HPDE6-E6E7 (cell line): ENCODE measurements around the gene BAHD1.

Experiments used
- DNase-seq: peaks from one replicate; pipeline ENCODE4 v3.0.0; 2011; ENCODE audit warnings: missing footprints; ENCODE audit errors: extremely low spot score

Gene BAHD1

DNA sequence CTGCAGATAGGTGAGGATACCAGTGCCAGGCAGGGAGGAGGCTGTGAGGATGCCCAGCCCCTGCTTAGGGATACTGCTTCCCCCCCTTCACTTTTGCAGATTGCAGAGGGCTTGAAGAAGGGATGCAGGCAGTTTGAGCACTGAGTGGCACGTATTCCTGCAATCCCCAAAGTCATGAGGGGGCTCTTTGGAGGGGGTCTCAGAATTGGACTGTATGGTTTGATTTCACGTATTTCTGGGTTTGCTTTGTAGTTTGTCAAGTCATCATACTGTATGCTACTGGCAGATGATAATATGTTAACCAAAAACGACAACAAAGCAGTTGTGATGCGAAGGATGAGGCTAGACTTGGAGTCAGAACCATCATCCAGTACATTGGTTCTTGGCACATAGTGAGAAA is 58.1 kb downstream of the BAHD1 start:
- DNase-seq, result no peak

GRCh38 chr15:40499931-40500330 is 59.2 kb downstream of the BAHD1 start:
- DNase-seq, result no peak

DNA sequence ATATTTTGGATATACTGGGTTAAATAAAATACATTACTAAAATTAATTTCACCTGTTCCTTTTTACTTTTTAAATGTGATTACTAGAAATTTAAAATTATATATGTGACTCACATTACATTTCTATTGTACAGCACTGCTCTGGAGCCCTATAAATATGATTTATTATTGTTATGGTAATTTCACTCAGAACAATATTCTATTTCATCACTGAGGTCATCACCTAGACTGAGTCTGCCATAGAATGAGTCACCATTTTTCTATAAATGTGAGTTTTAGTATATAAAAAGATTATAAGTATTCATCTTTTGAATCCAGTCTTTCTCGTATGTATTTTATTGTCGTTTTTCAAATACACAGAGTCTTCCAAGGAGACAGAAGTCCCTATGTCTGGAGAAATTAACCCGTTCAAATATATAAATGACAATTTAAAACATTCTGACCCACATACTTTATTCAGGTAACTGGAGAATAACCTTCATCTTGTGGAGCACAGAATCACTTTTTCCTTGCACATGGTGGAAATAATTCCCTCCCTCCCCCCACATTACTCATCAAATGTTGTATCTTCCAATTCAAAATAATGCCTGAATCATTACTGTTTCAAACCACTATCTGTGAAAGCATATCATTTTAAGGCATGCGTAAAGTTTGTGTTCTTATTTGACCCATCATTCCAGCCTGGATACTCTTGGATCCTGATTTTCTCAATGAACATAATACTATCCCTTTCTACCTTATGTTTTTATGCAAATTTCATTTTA is 60.0 kb downstream of the BAHD1 start:
- DNase-seq, result no peak

DNA sequence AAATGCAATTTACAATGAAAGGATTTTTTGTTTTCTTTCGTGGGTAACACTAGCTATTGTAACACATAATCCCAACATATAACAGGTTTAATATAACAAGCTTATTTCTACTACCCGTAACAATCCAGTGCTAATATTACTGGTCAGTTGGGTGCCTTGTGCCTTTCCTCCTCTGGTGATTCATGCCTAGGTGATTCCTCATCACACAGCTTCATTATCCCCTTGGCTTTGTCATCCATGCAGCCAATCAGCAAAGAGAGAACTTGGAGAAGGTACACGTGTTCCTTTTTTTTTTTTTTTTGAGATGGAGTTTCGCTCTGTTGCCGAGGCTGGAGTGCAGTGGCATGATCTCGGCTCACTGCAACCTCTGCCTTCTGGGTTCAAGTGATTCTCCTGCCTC is 60.7 kb downstream of the BAHD1 start:
- peak; percentile 75 for DNase-seq

DNA sequence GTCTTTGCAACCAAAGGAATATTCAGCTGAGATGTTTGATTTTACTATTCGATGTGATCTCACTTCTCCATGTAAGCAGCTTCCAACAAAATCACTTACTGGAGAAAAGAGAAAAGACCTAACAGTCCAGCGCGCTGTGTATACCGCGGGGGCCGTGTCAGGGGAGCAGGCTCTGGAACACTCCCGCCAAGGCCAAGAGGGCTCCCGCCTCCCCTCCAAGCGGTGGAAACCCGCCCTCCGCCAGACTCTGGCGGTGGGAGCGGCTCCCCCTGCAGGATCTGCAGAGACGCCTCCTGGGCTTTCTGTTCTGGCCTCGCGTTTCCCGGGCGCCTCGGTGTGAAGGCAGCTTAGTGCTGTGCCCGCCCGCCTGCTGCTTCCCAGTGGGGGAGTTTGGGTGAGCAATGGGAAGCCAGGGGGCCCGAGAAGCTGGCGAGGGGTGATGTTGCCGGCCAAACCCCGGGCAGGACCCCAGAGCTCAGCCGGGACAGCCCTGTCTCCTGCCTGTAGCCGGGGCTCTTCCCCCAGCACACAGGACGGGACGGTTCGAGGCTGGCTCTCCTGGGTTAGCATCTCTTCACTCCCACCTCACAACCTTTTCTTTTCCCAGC is 66.3 kb downstream of the BAHD1 start:
- peak; percentile 83 for DNase-seq

DNA sequence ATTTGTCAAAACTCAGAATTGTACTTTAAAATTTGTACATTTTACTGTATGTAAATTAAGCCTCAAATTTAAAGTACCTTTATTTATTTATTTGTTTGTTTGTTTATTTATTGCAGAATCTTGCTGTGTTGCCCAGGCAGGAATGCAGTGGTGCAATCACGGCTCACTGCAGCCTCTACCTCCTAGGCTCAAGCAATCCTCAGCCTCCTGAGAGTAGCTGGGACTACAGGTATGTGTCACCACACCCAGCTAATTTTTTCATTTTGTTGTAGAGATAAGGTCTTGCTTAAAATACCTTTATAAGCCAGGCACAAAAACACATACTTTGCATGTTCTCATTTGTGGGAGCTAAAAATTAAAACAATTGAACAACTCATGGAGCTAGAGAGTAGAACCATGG is 67.5 kb downstream of the BAHD1 start:
- no peak for DNase-seq

- no peak for DNase-seq
Measured at GRCh38 chr15:40510201-40510600, 69.4 kb downstream of the BAHD1 start.

GRCh38 chr15:40511093-40511471 is 70.3 kb downstream of the BAHD1 start:
- no peak for DNase-seq

DNA sequence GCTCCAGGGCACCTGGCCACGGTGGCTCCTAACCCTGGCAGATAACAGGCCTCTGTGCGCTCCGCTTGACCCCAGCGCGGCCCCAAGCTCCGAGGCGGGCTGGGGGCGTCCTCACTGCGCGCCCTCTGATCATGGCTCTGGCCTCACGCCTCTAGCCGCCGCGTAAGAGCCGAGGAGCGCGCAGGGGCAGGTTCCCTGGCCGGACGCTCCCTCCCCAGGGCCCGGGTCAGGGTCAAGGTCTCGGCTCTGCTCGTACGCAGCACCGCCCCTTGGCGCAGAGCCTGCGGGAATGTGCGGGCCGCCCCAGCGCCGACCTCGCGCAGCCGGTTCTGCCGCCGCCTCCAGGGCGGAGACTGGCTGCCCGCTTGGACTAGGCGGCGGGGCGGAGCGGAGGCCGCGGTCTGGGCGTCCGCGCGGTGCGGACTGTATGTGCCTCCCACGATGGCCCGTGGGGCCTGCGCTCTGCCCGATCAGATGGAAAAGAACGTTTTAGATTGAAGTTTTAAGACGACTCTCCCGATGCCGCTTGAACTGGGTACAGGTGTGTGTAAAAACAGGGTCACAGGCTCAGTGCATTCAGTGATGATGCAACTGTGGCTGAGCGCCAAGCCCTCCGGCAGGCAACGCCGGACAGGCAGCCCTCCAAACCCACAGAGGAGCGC is 70.8 kb downstream of the BAHD1 start:
- peak; percentile 76 for DNase-seq

- DNase-seq, result no peak
Measured at GRCh38 chr15:40512440-40512839, 71.7 kb downstream of the BAHD1 start.

- no peak for DNase-seq
Measured at GRCh38 chr15:40513609-40514008, 72.9 kb downstream of the BAHD1 start.

GRCh38 chr15:40516322-40516721 is 75.6 kb downstream of the BAHD1 start:
- DNase-seq, result no peak
